Ishikawa (cell line): ENCODE results near the gene PRKCE.

Experiments used
- CEBPB ChIP-seq: IDR thresholded peaks from 2 replicates; pipeline ENCODE4 v1.6.1; 2012
- CREB1 ChIP-seq: IDR thresholded peaks from 2 replicates; pipeline ENCODE4 v1.6.1; 2012; ENCODE audit warnings: low read depth
- EGR1 ChIP-seq: IDR thresholded peaks from 2 replicates; pipeline ENCODE4 v1.6.1; 2012
- EP300 ChIP-seq: IDR thresholded peaks from 2 replicates; pipeline ENCODE4 v1.6.1; 2012; ENCODE audit warnings: borderline replicate concordance
- FOXM1 ChIP-seq: IDR thresholded peaks from 2 replicates; pipeline ENCODE4 v1.6.1; 2012; ENCODE audit warnings: low read depth, borderline replicate concordance
- MAX ChIP-seq: IDR thresholded peaks from 2 replicates; pipeline ENCODE4 v1.6.1; 2012
- NFIC ChIP-seq: IDR thresholded peaks from 2 replicates; pipeline ENCODE4 v1.6.1; 2012
- RAD21 ChIP-seq: IDR thresholded peaks from 2 replicates; pipeline ENCODE4 v1.6.1; 2012; ENCODE audit warnings: low read depth
- TAF1 ChIP-seq: IDR thresholded peaks from 2 replicates; pipeline ENCODE4 v1.6.1; 2012; ENCODE audit warnings: low read depth, mild to moderate bottlenecking
- TCF12 ChIP-seq: IDR thresholded peaks from 2 replicates; pipeline ENCODE4 v1.6.1; 2012; ENCODE audit warnings: low read depth
- TEAD4 ChIP-seq: IDR thresholded peaks from 2 replicates; pipeline ENCODE4 v1.6.1; 2012
- YY1 ChIP-seq: IDR thresholded peaks from 2 replicates; pipeline ENCODE4 v1.6.1; 2012; ENCODE audit warnings: low read depth
- ZBTB7A ChIP-seq: IDR thresholded peaks from 2 replicates; pipeline ENCODE4 v1.6.1; 2012; ENCODE audit warnings: low read depth
- TF ChIP-seq, protein P1 (sequence below): IDR thresholded peaks from 2 replicates; pipeline ENCODE4 v1.6.1; 2012; ENCODE audit warnings: low read depth, mild to moderate bottlenecking
- TF ChIP-seq, protein P2 (sequence below): IDR thresholded peaks from 2 replicates; pipeline ENCODE4 v1.6.1; 2012

PRKCE gene

GRCh38 chr2:45923701-45924100, 272.2 kb downstream of the PRKCE start:
- TF ChIP-seq CEBPB (no peak), TCF12 (no peak), NFIC (no peak)

GRCh38 chr2:45925026-45925425, 273.6 kb downstream of the PRKCE start:
- TF ChIP-seq, protein P1, sequence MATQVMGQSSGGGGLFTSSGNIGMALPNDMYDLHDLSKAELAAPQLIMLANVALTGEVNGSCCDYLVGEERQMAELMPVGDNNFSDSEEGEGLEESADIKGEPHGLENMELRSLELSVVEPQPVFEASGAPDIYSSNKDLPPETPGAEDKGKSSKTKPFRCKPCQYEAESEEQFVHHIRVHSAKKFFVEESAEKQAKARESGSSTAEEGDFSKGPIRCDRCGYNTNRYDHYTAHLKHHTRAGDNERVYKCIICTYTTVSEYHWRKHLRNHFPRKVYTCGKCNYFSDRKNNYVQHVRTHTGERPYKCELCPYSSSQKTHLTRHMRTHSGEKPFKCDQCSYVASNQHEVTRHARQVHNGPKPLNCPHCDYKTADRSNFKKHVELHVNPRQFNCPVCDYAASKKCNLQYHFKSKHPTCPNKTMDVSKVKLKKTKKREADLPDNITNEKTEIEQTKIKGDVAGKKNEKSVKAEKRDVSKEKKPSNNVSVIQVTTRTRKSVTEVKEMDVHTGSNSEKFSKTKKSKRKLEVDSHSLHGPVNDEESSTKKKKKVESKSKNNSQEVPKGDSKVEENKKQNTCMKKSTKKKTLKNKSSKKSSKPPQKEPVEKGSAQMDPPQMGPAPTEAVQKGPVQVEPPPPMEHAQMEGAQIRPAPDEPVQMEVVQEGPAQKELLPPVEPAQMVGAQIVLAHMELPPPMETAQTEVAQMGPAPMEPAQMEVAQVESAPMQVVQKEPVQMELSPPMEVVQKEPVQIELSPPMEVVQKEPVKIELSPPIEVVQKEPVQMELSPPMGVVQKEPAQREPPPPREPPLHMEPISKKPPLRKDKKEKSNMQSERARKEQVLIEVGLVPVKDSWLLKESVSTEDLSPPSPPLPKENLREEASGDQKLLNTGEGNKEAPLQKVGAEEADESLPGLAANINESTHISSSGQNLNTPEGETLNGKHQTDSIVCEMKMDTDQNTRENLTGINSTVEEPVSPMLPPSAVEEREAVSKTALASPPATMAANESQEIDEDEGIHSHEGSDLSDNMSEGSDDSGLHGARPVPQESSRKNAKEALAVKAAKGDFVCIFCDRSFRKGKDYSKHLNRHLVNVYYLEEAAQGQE, result no peak
- TF ChIP-seq MAX, result no peak

GRCh38 chr2:45925636-45926366, 274.3 kb downstream of the PRKCE start:
- TF ChIP-seq TAF1 (no peak), FOXM1 (no peak), ZBTB7A (no peak), CREB1 (no peak), CEBPB (no peak), TCF12 (no peak), EP300 (no peak), TEAD4 (no peak), MAX (no peak), EGR1 (no peak), NFIC (no peak), RAD21 (no peak), YY1 (no peak)
- TF ChIP-seq, protein P2, sequence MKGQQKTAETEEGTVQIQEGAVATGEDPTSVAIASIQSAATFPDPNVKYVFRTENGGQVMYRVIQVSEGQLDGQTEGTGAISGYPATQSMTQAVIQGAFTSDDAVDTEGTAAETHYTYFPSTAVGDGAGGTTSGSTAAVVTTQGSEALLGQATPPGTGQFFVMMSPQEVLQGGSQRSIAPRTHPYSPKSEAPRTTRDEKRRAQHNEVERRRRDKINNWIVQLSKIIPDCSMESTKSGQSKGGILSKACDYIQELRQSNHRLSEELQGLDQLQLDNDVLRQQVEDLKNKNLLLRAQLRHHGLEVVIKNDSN, result no peak
- TF ChIP-seq, protein P1, result no peak

GRCh38 chr2:45928946-45929345, 277.5 kb downstream of the PRKCE start:
- TF ChIP-seq TCF12, result no peak
- no peak for TF ChIP-seq FOXM1
- no peak for TF ChIP-seq TEAD4
- no peak for TF ChIP-seq RAD21
- TF ChIP-seq CEBPB, result no peak
- no peak for TF ChIP-seq CREB1
- TF ChIP-seq, protein P1, result no peak
- TF ChIP-seq ZBTB7A, result no peak
- no peak for TF ChIP-seq MAX
- no peak for TF ChIP-seq YY1
- TF ChIP-seq, protein P2, result no peak
- TF ChIP-seq EP300, result no peak
- no peak for TF ChIP-seq EGR1
